Choroid plexus epithelial cell (primary cell): ENCODE data around the gene SLC25A51.

Experiments
- DNase-seq: peaks from one replicate; pipeline ENCODE4 v3.0.0-alpha.2; 2010; ENCODE audit warnings: low read depth
- H3K4me3 ChIP-seq: 2 replicates; pipeline ENCODE4 v1.5.1; 2011; ENCODE audit warnings: low read depth, mild to moderate bottlenecking, control low read depth, low read length, moderate library complexity
- CTCF ChIP-seq: conservative IDR thresholded peaks from 2 replicates; pipeline ENCODE4 v1.5.1; 2011; ENCODE audit warnings: low read depth, mild to moderate bottlenecking, control low read depth, inconsistent platforms, low read length, moderate library complexity

The SLC25A51 gene

GRCh38 chr9:37862530-37862929 lies 41.4 kb downstream of the SLC25A51 start:
- no peak for TF ChIP-seq CTCF
- H3K4me3 ChIP-seq, result no peak overlapping the region
- DNase-seq, result peak; percentile 30

- peak; percentile 69 for DNase-seq
- peak; percentile 53 for TF ChIP-seq CTCF
- H3K4me3 ChIP-seq, result no peak overlapping the region
Measured at GRCh38 chr9:37859043-37859442, 44.9 kb downstream of the SLC25A51 start.

- TF ChIP-seq CTCF, result no peak
- no peak for DNase-seq
- no peak overlapping the region for H3K4me3 ChIP-seq
Measured at GRCh38 chr9:37856551-37856950, 47.4 kb downstream of the SLC25A51 start.

GRCh38 chr9:37852222-37852621 lies 51.7 kb downstream of the SLC25A51 start:
- H3K4me3 ChIP-seq, result no peak overlapping the region
- no peak for DNase-seq
- no peak for TF ChIP-seq CTCF

- no peak for TF ChIP-seq CTCF
- peak; percentile 77 for DNase-seq
- H3K4me3 ChIP-seq, result no peak overlapping the region
Measured at GRCh38 chr9:37840560-37841194, 63.2 kb downstream of the SLC25A51 start.

GRCh38 chr9:37839496-37840461 lies 64.1 kb downstream of the SLC25A51 start:
- H3K4me3 ChIP-seq, result no peak overlapping the region
- DNase-seq, result peak; percentile 11
- TF ChIP-seq CTCF, result no peak
